HepG2 (cell line): Measurements from ENCODE around the gene PDGFRA. TPM values are rescaled to one million over a fixed set of nuclear protein-coding genes. Genes with fewer than 3 reads are reported as not detected.

Experiments
- ATAC-seq: fragments of 200-7000 bp; cut with Tn5 transposase; 3 replicates; pipeline ENCODE4 v1.9.1; 2020; ENCODE audit warnings: mild to moderate bottlenecking, moderate library complexity
- BruUV-seq: library from RNA; stranded (reverse); fragments of 400-500 nt; replicated peaks from 2 replicates; lab custom pipeline; 2021; lab: Mats Ljungman, UMichigan
- CTCF ChIA-PET: fragments of 300-600 bp; formaldehyde crosslinking; extraction: SDS; loops from one replicate; lab custom pipeline; 2021; ENCODE audit warnings: low total read pairs, inconsistent platforms, low intra/inter-chr PET ratio; lab: Yijun Ruan, JAX
- POLR2A ChIA-PET: fragments of 350-600 bp; sonication (Branson Sonifier 250); formaldehyde crosslinking; loops from one replicate; lab custom pipeline; 2020; ENCODE audit warnings: antibody characterized with exemption, inconsistent platforms; lab: Yijun Ruan, JAX
- DNase-seq: peaks from one replicate; pipeline ENCODE4 v3.0.0-alpha.2; 2015; ENCODE audit warnings: low spot score
- FAIRE-seq: peaks from 3 replicates; lab custom pipeline; 2011; peaks lifted over from hg19 to GRCh38; lab: Jason Lieb, UNC
- H2AFZ ChIP-seq: one replicate; pipeline ENCODE4 v1.6.1; 2011; ENCODE audit warnings: low read length, inconsistent platforms
- H3K27ac ChIP-seq: fragments of 300-600 bp; 3 replicates; pipeline ENCODE4 v1.8.0; 2011; ENCODE audit warnings: mixed run types, mild to moderate bottlenecking, mixed read lengths, low read length, inconsistent platforms; ENCODE audit not compliant: insufficient read depth; ENCODE audit errors: extremely low read length
- H3K27me3 ChIP-seq, 2 experiments: fragments of 200-600 bp in 1 of 2; 2 replicates in 1 of 2; 3 replicates in 1 of 2; pipeline versions ENCODE4 v1.6.0 to v1.8.0; 2011; ENCODE audit warnings: low read length in 2 of 2, mild to moderate bottlenecking in 2 of 2, moderate library complexity in 2 of 2, inconsistent platforms in 1 of 2; ENCODE audit not compliant: insufficient read depth in 2 of 2, control insufficient read depth in 1 of 2
- H3K36me3 ChIP-seq, 2 experiments: fragments of 200-600 bp in 1 of 2; replicated peaks in 1 of 2; 2 replicates in 1 of 2; 3 replicates in 1 of 2; pipeline versions ENCODE4 v1.5.1 to v1.8.0; 2011; ENCODE audit warnings: low read length in 2 of 2, inconsistent platforms in 1 of 2; ENCODE audit not compliant: insufficient read depth in 2 of 2, control insufficient read depth in 1 of 2
- H3K4me1 ChIP-seq: 2 replicates; pipeline ENCODE4 v1.5.1; 2012; ENCODE audit warnings: low read length, inconsistent platforms; ENCODE audit not compliant: insufficient read depth
- H3K4me2 ChIP-seq: 2 replicates; pipeline ENCODE4 v1.6.0; 2011; ENCODE audit warnings: low read depth, low read length, inconsistent platforms
- H3K4me3 ChIP-seq, 3 experiments: fragments of 200-600 bp in 1 of 3; sonication (generic), shearing (Covaris generic) in 1 of 3; replicated peaks in 1 of 3; 2 replicates each; pipeline ENCODE4 v1.5.1; 2011 to 2016; ENCODE audit warnings: low read length in 3 of 3, inconsistent platforms in 2 of 3, low read depth in 2 of 3, mild to moderate bottlenecking in 2 of 3, control low read depth in 1 of 3, mixed read lengths in 1 of 3; ENCODE audit not compliant: insufficient read depth in 1 of 3
- H3K79me2 ChIP-seq: one replicate; pipeline ENCODE4 v1.6.1; 2011; ENCODE audit warnings: low read length, inconsistent platforms; ENCODE audit not compliant: insufficient read depth
- H3K9ac ChIP-seq: 2 replicates; pipeline ENCODE4 v1.6.0; 2011; ENCODE audit warnings: mild to moderate bottlenecking, low read depth, low read length, inconsistent platforms; ENCODE audit not compliant: insufficient read depth
- H3K9me3 ChIP-seq: 2 replicates; pipeline ENCODE4 v1.5.1; 2012; ENCODE audit warnings: mild to moderate bottlenecking, low read length
- H4K20me1 ChIP-seq: 2 replicates; pipeline ENCODE4 v1.6.0; 2011; ENCODE audit warnings: inconsistent platforms, mild to moderate bottlenecking, low read length, moderate library complexity; ENCODE audit not compliant: insufficient read depth
- CBX2 ChIP-seq, 2 experiments: fragments of 200-600 bp in 1 of 2; sonication (generic); formaldehyde crosslinking in 1 of 2; IDR thresholded peaks; 2 replicates each; pipeline versions ENCODE4 v1.7.0 to v1.8.1; 2018 to 2022; ENCODE audit warnings: low read depth in 2 of 2, low read length in 1 of 2, mild to moderate bottlenecking in 1 of 2, missing genetic modification reagents in 1 of 2
- CHD4 ChIP-seq: fragments of 200-600 bp; sonication (generic); IDR thresholded peaks from 2 replicates; pipeline ENCODE4 v1.7.0; 2017; ENCODE audit warnings: mild to moderate bottlenecking, low read length, borderline replicate concordance
- ZNF234 ChIP-seq: sonication (generic); formaldehyde crosslinking; conservative IDR thresholded peaks from 2 replicates; pipeline ENCODE4 v1.5.1; 2020; ENCODE audit warnings: mild to moderate bottlenecking, missing genetic modification reagents
- ZNF512 ChIP-seq: sonication (generic); formaldehyde crosslinking; IDR thresholded peaks from 2 replicates; pipeline ENCODE4 v1.4.0; 2020; ENCODE audit warnings: mild to moderate bottlenecking, missing genetic modification reagents
- ZNF7 ChIP-seq: IDR thresholded peaks from 2 replicates; pipeline ENCODE4 v1.6.1; 2016; ENCODE audit warnings: missing biosample characterization, missing genetic modification reagents
- ZNF883 ChIP-seq: sonication (generic); formaldehyde crosslinking; IDR thresholded peaks from 2 replicates; pipeline ENCODE4 v1.5.1; 2020; ENCODE audit warnings: mild to moderate bottlenecking, missing genetic modification reagents; ENCODE audit errors: not compliant biosample characterization
- ZSCAN12 ChIP-seq: sonication (generic); formaldehyde crosslinking; IDR thresholded peaks from 2 replicates; pipeline ENCODE4 v1.9.0; 2021; ENCODE audit warnings: mild to moderate bottlenecking, missing genetic modification reagents
- WGBS: methylation state at CpG from one replicate; pipeline ENCODE4 v1.1.6; 2017; ENCODE audit warnings: low lambda C conversion rate; 5-methylcytosine and 5-hydroxymethylcytosine counted together
- in situ Hi-C: cut with HindIII; loops from 2 replicates; pipeline ENCODE4 v1.10.0; 2017; ENCODE audit warnings: low pct_unique_long_range_greater_than_20kb; ENCODE audit not compliant: extremely low pct_ligation_motif_present
- intact Hi-C: fragments of 100-400 bp; cut with micrococcal nuclease; formaldehyde crosslinking; loops from one replicate; pipeline ENCODE4 v1.10.0; 2022; ENCODE audit not compliant: unreplicated experiment
- polyA plus RNA-seq, 8 experiments: library from polyadenylated mRNA; depleted of rRNA in 3 of 8; stranded (reverse) in 7 of 8; unstranded in 1 of 8; fragments of >200 nt; fragmentation: Illumina TruSeq in 4 of 8; extraction: Trizol in 4 of 8; gene quantifications; 2 replicates each; pipeline versions ENCODE4 v1.2.1 to v1.2.3, GENCODE V29; 2011 to 2016; ENCODE audit warnings: low read depth in 4 of 8, missing spikeins in 1 of 8, mixed read lengths in 1 of 8; ENCODE audit not compliant: insufficient read depth in 1 of 8
- total RNA-seq, 5 experiments: library from RNA; depleted of rRNA; stranded (reverse); fragments of >200 nt; fragmentation: Illumina TruSeq; extraction: Trizol; gene quantifications; 2 replicates each; pipeline ENCODE4 v1.2.3, GENCODE V29; 2016; ENCODE audit warnings: low read depth in 1 of 5
- TF ChIP-seq, protein P1 (sequence below): sonication (generic); formaldehyde crosslinking; IDR thresholded peaks from 2 replicates; pipeline ENCODE4 v1.8.0; 2022; ENCODE audit warnings: mild to moderate bottlenecking, missing genetic modification reagents, borderline replicate concordance

The PDGFRA gene
- total and polyA plus RNA-seq, 2 of the 13 experiments (the other 11 are each of a cell fraction or from before 2014, with no cell fraction given), result 0.04 TPM; not detected in 1

DNA sequence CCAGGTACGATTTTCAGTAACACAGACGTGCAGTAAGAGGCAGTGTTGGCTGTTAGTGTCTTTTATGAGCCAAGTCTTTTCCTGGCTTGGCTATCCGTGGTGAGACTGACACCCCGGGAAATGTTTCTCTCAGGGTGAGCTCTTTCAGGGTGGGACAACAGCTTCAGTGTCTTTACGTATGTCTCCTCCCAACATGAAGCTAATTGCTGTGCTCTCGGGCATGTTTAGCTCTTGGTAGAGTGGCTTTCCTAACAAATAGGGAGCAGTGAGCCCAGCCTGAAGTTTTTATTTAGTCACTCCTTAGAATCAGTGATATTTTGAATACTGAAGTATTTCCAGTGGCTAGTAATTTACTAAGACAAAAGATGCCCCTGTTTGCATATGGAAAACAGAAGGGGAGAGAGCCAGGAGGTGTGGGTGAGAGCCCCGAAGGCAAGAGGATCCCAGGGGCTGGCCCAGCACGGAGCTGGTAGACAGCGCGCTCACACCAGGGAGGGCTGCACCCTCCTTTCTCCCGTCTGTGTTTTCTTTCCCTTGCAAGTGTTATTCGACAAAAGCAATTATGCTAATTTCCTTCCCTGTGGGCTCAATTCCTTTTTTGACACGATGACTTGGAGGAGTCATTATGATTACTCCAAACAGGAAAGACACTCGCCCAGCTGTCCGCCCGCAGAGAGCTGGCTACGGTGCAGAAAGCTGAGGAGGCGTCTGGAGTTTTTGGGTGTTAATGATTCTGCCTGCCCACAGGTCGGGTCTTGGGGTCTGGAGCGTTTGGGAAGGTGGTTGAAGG is 47.7 kb downstream of the PDGFRA start:
- 39% methylated on average over 19 of the region's 20 CpGs for WGBS
- FAIRE-seq (no peak), ATAC-seq (no peak), DNase-seq (no peak)
- POLR2A ChIA-PET, result no interaction called here
- Histone ChIP-seq H3K27ac (no peak overlapping the region), H3K4me3 (no peak overlapping the region), H3K4me2 (no peak overlapping the region), H3K4me1 (no peaks in the 10 kb centered on the region), H2AFZ (no peak overlapping the region), H3K9ac (no peak overlapping the region), H4K20me1 (no peaks in the 10 kb centered on the region), H3K79me2 (no peaks in the 10 kb centered on the region), H3K27me3 (no peaks in the 10 kb centered on the region), H3K36me3 (no peaks in the 10 kb centered on the region), H3K9me3 (no peaks in the 10 kb centered on the region)
- CTCF ChIA-PET, result no interaction called here
- no TSS peak for BruUV-seq
- intact Hi-C loops, result no loop called here
- in situ Hi-C loops, result no loop called here
- TF ChIP-seq, protein P1, sequence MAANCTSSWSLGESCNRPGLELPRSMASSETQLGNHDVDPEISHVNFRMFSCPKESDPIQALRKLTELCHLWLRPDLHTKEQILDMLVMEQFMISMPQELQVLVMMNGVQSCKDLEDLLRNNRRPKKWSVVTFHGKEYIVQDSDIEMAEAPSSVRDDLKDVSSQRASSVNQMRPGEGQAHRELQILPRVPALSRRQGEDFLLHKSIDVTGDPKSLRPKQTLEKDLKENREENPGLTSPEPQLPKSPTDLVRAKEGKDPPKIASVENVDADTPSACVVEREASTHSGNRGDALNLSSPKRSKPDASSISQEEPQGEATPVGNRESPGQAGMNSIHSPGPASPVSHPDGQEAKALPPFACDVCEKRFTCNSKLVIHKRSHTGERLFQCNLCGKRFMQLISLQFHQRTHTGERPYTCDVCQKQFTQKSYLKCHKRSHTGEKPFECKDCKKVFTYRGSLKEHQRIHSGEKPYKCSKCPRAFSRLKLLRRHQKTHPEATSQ (CRISPR knock-in tag), result no peak
- no peak for TF ChIP-seq ZNF883
- TF ChIP-seq ZNF7 (CRISPR knock-in tag), result no peak
- no peak for TF ChIP-seq CBX2 (IDR thresholded peaks at IDR 0.05; ENCODE audit: low read depth, low read length)
- no peak for TF ChIP-seq CBX2 (CRISPR knock-in tag; IDR thresholded peaks at IDR 0.05; ENCODE audit: low read depth)
- no peak for TF ChIP-seq ZNF512
- no peak for TF ChIP-seq ZSCAN12
- no peak for TF ChIP-seq CHD4
- TF ChIP-seq ZNF234 (CRISPR knock-in tag), result no peak
